HAP-1 (cell line): ENCODE measurements around the gene FARP2.
"Not testable (repeated sequence)": the region's sequence is repeated elsewhere in the genome, so short reads cannot be mapped to it uniquely, and the experiment has no call there.

Experiments
- DNase-seq, 2 experiments: peaks; one replicate each; pipeline ENCODE4 v3.0.0-alpha.2; 2016 to 2020; ENCODE audit warnings: low spot score in 2 of 2
- H3K27me3 ChIP-seq: fragments of 250-450 bp; sonication (Bioruptor Pico); 2 replicates; pipeline ENCODE4 v1.5.1; 2020; ENCODE audit warnings: low read depth, mild to moderate bottlenecking, moderate library complexity
- H3K36me3 ChIP-seq: fragments of 250-450 bp; sonication (Bioruptor Pico); replicated peaks from 2 replicates; pipeline ENCODE4 v1.5.1; 2020; ENCODE audit warnings: mild to moderate bottlenecking
- H3K4me1 ChIP-seq: fragments of 250-450 bp; sonication (Bioruptor Pico); 2 replicates; pipeline ENCODE4 v1.5.1; 2020; ENCODE audit warnings: mild to moderate bottlenecking
- H3K4me3 ChIP-seq: fragments of 250-450 bp; sonication (Bioruptor Pico); 2 replicates; pipeline ENCODE4 v1.5.1; 2020; ENCODE audit warnings: mild to moderate bottlenecking, moderate library complexity
- H3K9me3 ChIP-seq: fragments of 250-450 bp; sonication (Bioruptor Pico); 2 replicates; pipeline ENCODE4 v1.5.1; 2020; ENCODE audit warnings: mild to moderate bottlenecking, moderate library complexity
- in situ Hi-C: fragments of 300-500 bp; cut with MboI; formaldehyde crosslinking; loops from 3 replicates; pipeline ENCODE4 v1.14.3; 2020; ENCODE audit warnings: low sequenced_read_pairs, inconsistent platforms, mixed read lengths

FARP2 gene

DNA sequence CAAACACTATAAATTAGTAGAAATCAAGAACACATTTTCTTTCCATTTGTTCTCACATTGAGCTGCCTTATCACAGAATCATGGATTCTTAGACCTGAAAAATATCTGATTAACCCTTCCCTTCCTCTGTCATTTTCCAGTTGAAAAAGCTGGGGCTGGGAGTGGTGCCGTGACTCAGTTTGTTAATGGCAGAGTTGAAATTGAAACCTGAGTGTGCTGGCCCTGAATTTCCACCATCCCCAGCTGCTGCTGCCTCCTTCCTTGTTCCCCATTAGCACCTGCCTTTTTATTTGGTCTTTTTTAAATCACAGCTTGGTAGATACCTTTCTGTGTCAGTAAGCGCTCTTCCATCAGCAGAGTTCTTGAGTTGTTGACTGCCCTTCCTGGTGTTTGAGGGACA, 10.6 kb downstream of the FARP2 start:
- H3K4me1 ChIP-seq = peaks cover 5% of the 10 kb centered on the region
- no peaks in the 10 kb centered on the region for H3K36me3 ChIP-seq
- DNase-seq = no peak
- no peaks in the 10 kb centered on the region for H3K27me3 ChIP-seq
- in situ Hi-C loops = no loop called here
- H3K9me3 ChIP-seq = no peaks in the 10 kb centered on the region
- no peak overlapping the region for H3K4me3 ChIP-seq

DNA sequence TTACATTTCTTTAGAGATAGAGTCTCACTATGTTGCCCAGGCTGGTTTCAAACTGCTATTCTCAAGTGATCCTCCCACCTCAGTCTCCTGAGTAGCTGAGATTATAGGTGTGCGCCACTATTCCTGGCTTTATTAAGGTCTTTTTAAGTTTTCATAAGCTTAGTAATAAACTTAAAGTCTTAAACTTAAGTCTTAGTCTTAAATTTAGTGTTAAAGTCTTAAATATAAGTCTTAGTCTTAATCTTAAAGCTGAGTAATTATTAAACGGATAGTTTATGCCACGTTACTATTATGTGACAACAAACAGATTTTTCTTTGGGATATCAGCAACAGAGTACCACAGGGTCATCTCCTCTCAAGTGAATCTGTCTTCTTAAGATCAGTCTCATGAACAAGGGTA, 12.6 kb downstream of the FARP2 start:
- peaks cover 5% of the 10 kb centered on the region for H3K4me1 ChIP-seq
- no peaks in the 10 kb centered on the region for H3K27me3 ChIP-seq
- H3K9me3 ChIP-seq = no peaks in the 10 kb centered on the region
- in situ Hi-C loops = no loop called here
- no peak for DNase-seq
- H3K4me3 ChIP-seq = no peak overlapping the region
- no peaks in the 10 kb centered on the region for H3K36me3 ChIP-seq

DNA sequence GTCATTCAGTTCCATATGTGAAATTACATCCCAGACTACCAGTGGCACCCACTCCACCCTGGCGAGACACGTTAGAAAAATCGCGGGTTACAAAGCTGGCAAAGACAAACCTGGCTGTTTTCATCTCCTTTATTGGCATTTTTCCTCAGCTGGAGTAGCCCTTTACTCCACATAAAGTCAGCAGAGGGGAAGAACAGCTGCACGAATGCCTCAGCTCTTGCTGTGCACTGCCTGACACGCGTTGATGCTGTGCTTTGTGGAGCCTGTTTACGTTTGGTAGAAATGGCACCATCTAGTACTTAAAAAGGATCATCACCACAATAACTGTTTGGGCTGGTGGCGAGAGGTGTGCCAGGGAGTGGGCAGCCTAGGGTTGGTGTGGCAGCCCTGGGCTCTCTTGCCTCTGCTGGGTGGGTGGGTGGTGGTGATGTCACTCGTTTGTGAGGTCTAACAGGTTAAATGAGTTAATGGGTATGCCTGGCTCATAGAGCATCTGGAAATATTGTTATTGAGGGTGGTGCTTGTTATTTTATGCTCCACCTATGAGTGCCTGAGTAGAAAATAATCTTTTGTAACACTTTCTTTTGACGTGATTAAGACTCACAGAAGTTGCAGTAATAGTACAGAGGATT, 16.4 kb downstream of the FARP2 start:
- no peak for DNase-seq
- Histone ChIP-seq H3K9me3 (no peaks in the 10 kb centered on the region), H3K4me1 (peaks cover 5% of the 10 kb centered on the region), H3K4me3 (no peak overlapping the region), H3K27me3 (no peaks in the 10 kb centered on the region), H3K36me3 (peaks cover 20% of the 10 kb centered on the region; the same call in 1 of the 2 replicates)
- in situ Hi-C loops = no loop called here

DNA sequence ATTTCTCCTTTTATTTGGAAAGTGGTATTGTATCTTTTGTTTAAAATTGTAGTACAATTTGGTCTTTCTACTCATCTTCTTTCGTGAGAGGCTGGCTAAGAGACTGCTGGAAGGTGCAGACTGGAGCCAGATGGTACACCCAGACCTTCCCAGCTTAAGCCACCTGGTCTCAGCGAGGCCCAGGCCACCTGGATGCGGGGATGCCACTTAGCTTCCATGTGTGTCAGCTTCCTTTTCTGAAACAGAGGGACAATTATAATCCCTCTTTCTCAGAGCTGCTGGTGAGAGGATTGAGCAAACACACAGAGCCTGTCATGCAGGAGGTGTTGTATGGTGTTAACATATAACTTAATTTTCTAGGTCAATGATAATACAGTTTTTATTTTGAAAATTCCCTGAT, 17.4 kb downstream of the FARP2 start:
- in situ Hi-C loops = no loop called here
- Histone ChIP-seq H3K4me1 (peaks cover 5% of the 10 kb centered on the region), H3K27me3 (no peaks in the 10 kb centered on the region), H3K4me3 (no peak overlapping the region), H3K36me3 (peaks cover 20% of the 10 kb centered on the region; the same call in 1 of the 2 replicates), H3K9me3 (no peaks in the 10 kb centered on the region)
- no peak for DNase-seq

DNA sequence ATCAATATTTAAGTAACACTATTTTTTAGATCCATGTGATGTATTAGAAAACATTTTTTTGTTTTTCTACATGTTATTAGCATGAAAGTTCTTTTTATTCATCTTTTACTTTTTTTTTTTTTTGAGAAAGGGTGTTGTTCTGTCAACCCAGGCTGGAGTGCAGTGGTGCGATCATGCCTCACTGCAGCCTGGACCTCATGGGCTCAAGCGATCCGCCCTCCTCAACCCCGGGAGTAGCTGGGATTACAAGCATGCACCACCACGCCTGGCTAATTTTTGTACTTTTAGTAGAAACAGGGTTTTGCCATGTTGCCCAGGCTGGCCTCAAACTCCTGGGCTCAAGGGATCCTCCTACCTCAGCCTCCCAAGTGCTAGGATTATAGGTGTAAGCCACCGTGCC, 17.8 kb downstream of the FARP2 start:
- DNase-seq, H3K27me3 ChIP-seq, H3K4me1 ChIP-seq: not testable (repeated sequence)

DNA sequence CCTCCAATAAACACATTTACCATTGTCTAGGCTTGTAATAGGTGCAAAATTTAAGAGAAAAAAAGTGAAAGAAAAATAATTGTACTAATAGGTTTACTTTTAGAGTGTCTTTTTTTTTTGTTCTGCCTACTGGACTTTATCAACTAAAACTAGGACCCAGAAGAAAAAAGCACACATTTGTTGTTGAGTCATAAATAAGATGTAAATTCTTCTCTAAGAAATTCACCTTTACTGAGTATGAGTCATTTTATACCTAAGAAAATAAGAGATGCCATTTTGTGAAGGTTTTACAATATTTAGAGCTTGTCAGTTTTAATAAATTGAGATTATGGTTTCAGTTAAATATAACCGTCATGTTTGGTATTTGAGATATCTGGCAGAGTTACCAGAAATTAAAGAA, 19.2 kb downstream of the FARP2 start:
- peaks cover 20% of the 10 kb centered on the region; the same call in 1 of the 2 replicates for H3K36me3 ChIP-seq
- in situ Hi-C loops = no loop called here

More for the DNA sequence above, 17.8 kb downstream of the FARP2 start:
- H3K4me3 ChIP-seq, in situ Hi-C loops, H3K9me3 ChIP-seq: not testable (repeated sequence)
- peaks cover 20% of the 10 kb centered on the region; the same call in 1 of the 2 replicates for H3K36me3 ChIP-seq

DNA sequence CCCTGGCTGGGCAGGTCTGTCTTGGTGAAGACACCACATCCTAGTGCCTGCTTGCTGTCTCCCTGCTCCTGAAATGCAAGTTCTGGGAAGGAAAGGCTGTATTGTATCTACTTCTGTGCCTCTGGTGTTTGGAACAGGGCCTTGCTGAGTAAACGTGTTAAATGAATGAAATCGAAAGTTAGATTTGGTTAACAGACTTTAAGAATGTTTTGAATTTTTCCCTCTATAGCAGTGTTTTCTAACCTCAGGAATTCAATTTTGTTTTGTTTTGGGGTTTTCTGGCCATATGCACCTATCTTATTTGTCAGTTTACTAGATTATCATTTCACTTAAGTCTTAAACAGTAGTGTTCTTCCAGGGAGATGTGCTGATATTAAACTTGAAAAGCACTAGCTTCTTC, 20.7 kb downstream of the FARP2 start:
- Histone ChIP-seq H3K4me1 (no peaks in the 10 kb centered on the region), H3K27me3 (no peaks in the 10 kb centered on the region), H3K9me3 (no peaks in the 10 kb centered on the region), H3K4me3 (no peak overlapping the region), H3K36me3 (peaks cover 20% of the 10 kb centered on the region; the same call in 1 of the 2 replicates)
- DNase-seq = no peak
- in situ Hi-C loops = no loop called here

More for the DNA sequence above, 19.2 kb downstream of the FARP2 start:
- H3K4me3 ChIP-seq = no peak overlapping the region
- DNase-seq = no peak
- H3K4me1 ChIP-seq = no peaks in the 10 kb centered on the region
- no peaks in the 10 kb centered on the region for H3K27me3 ChIP-seq
- H3K9me3 ChIP-seq = no peaks in the 10 kb centered on the region

DNA sequence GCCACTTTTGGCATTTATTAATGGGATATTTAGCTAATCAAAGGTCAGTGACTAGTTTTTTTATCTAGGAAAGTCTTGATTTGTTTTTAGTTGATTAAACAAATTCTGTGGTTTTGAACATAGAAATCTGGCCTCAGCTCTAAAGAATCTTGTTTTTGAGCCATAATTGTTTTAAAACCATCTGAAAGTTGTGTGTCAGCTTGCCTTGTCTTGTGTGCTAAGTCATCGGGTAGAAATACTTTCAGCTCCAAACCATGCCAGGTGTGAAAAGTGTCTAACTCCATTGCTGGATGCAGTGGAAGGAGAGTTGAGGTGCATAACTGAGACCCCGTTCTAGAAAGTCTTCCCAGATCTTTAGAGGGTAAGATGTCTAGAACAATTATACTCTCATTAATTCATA, 22.7 kb downstream of the FARP2 start:
- Histone ChIP-seq H3K9me3 (no peaks in the 10 kb centered on the region), H3K36me3 (peaks cover 23% of the 10 kb centered on the region), H3K27me3 (no peaks in the 10 kb centered on the region), H3K4me3 (no peak overlapping the region), H3K4me1 (no peaks in the 10 kb centered on the region)
- in situ Hi-C loops = no loop called here
- no peak for DNase-seq

DNA sequence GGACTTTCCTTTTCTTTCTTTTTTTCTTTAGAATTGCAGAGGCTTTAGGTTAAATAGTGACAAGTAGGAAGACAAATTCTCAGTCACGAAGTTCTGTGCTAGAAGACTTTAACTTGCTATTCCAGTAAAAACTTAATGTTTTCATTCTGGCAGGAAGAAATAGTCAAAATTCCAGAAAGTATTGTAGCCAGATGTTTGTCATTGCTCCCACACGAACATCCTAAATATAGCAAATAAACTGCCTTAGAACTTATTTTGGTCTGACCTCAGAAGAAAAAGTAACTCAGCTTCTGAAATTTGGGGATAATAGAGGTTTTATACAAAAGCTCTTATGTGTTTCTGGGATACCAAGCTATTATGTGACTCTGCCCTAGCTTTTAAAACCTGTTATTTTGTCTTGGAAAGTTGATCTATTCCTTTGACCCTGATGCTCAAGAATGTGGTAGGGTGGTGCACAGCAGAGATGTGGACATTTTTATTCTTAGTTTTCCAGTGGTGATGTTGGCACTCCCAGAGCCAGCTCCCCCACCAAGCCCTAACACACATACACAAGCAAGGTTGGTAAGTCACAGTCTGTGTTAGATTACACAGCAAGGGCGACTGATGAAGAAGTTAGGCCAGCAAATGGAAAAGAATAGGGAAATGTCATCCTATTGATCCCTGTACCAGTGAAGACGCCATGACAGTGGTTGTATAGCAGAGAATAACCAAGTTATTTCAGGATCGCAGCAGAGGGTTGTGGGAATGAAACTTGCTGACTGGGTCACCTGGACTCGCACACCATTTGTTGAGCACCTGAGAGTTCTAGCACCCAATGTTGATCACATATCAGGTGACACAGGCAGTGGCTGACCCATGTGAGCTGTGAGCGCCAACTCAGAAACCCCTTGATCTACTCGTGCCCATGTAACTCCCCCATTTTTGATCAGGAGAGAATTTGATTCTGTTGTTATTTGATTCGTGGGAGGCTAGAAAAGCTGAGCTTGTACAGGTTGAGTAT, 23.7 kb downstream of the FARP2 start:
- DNase-seq = no peak
- no peak overlapping the region for H3K4me3 ChIP-seq
- no peaks in the 10 kb centered on the region for H3K9me3 ChIP-seq
- no peaks in the 10 kb centered on the region for H3K27me3 ChIP-seq
- H3K36me3 ChIP-seq = peaks cover 17% of the 10 kb centered on the region
- H3K4me1 ChIP-seq = no peaks in the 10 kb centered on the region
- in situ Hi-C loops = no loop called here

DNA sequence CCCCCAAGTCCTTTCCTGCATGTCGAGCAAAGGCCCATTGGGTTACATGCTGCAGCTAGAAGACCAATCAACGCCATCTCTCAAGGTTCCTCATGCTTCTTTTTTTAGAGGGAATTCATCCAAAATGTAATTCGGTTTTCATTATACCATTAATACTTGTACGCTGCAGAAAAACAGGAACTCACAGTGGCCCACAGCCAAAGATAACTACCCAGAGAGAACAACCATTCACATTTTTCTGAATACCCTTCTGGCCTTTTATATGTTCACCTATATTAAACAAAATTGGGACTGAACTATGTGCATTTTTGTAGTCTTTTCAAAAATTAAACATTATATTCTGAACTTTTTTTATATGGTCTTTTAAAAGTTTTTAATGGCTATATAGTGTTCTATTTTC, 25.8 kb downstream of the FARP2 start:
- no peaks in the 10 kb centered on the region for H3K4me1 ChIP-seq
- H3K36me3 ChIP-seq = peaks cover 3% of the 10 kb centered on the region
- no peaks in the 10 kb centered on the region for H3K9me3 ChIP-seq
- no peaks in the 10 kb centered on the region for H3K27me3 ChIP-seq
- no peak for DNase-seq
- H3K4me3 ChIP-seq = no peak overlapping the region
- in situ Hi-C loops = no loop called here

DNA sequence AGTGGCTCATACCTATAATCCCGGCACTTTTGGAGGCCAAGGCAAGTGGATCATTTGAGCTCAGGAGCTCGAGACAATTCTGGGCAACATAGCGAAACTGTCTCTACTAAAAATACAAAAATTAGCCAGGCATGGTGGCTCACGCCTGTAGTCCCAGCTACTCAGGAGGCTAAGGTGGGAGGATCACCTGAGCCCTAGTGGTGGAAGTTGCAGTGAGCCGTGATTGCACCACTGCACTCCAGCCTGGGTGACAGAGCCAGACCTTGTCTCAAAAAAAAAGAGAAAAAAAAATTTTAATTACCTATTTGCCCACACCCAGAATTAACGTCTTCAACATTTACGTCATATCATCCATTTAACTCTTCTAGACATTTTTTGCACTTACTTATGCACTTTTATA, 29.4 kb downstream of the FARP2 start:
- in situ Hi-C loops, H3K4me1 ChIP-seq, DNase-seq, H3K27me3 ChIP-seq, H3K9me3 ChIP-seq, H3K4me3 ChIP-seq, H3K36me3 ChIP-seq: not testable (repeated sequence)

DNA sequence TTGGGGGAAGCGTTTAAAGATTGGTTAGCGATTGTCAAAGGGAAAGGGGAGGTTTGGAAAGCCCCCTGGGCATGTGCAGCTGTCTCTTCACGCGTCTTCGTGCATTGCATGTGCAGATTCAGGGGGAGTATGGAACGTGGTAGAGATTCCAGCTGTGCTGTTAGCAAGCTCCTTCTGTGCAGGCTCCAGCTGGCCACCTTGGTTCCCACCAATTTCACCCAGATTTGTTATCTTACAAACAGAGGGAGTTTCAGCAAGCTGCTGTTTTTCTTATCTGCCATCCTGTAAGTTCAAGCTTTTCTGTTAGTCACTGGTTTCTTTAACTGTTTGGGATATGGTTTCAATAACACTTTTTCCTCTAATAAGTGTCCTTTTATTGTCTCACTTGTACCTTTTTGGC, 30.4 kb downstream of the FARP2 start:
- no peak for DNase-seq
- Histone ChIP-seq H3K36me3 (peaks cover 3% of the 10 kb centered on the region), H3K27me3 (no peaks in the 10 kb centered on the region), H3K9me3 (no peaks in the 10 kb centered on the region), H3K4me3 (no peak overlapping the region), H3K4me1 (no peaks in the 10 kb centered on the region)
- in situ Hi-C loops = no loop called here

DNA sequence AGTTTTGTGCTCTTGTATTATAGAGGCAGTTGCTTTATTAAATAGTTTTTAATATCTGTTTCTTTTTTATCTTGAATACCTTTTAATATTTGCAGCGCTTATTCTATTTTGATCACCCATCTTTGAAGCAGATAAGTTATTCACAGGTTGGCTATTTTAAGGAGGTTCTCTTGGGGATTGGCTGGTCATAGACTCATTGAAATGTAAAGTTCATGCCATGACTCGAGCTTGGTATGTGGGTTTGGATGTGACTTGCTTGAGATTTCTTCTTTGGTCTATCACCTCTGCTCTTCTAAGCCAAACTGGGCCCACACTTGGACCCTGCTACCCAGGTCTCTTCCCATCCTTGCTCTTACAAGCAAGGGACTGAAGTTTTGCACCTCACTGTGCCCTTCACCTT, 33.6 kb downstream of the FARP2 start:
- in situ Hi-C loops = no loop called here
- H3K9me3 ChIP-seq = no peaks in the 10 kb centered on the region
- no peaks in the 10 kb centered on the region for H3K27me3 ChIP-seq
- H3K4me3 ChIP-seq = no peak overlapping the region
- DNase-seq = no peak
- H3K36me3 ChIP-seq = no peaks in the 10 kb centered on the region
- H3K4me1 ChIP-seq = peaks cover 10% of the 10 kb centered on the region
